Measurements from ENCODE around the gene KCNK5.

GRCh38 chr6:39227476-39227875, 1.8 kb downstream of the KCNK5 start:
- TF ChIP-seq FOXP2 (optimal IDR thresholded peaks at IDR 0.05; ENCODE audit: borderline replicate concordance, extremely low read depth, extremely low read length, insufficient read depth): no peak
- no peak for TF ChIP-seq SIN3A (IDR thresholded peaks at IDR 0.05; ENCODE audit: borderline replicate concordance, insufficient read depth, low read length)
- no peak for TF ChIP-seq REST (IDR thresholded peaks at IDR 0.05; ENCODE audit: insufficient read depth in 1 of 2, low read depth in 2 of 2, low read length in 2 of 2)
- no peak for TF ChIP-seq TAF1 (IDR thresholded peaks at IDR 0.05; ENCODE audit: borderline replicate concordance, insufficient read depth, low read length)

Data from PFSK-1 (cell line).